NCI-H82 treated with DMSO at 0.1 percent for 48 hours (cell line): Measurements from ENCODE around the gene MIAT.
"Not testable (repeated sequence)": the region's sequence is repeated elsewhere in the genome, so short reads cannot be mapped to it uniquely, and the experiment has no call there.

ENCODE experiments used
- DNase-seq: peaks from one replicate; lab custom pipeline; 2025; ENCODE audit not compliant: unreplicated experiment; lab: John Stamatoyannopoulos, UW

Gene MIAT

DNA sequence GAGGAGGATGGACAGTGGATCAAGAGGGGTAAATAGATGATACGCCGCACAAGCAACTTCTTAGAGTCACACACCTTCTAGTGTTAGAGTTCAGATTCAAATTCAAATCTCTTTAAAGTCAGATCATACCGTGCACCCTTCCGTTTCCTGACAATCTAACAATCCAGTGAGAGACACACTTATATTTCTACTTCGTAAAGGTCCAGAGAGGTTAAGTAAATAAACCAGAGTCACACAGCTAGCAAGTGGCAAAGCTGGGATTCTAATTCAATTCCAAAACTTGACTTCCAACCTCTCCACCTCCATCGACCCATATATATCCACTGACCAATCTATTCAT, 34.0 kb downstream of the MIAT start:
- DNase-seq, result no peak

DNA sequence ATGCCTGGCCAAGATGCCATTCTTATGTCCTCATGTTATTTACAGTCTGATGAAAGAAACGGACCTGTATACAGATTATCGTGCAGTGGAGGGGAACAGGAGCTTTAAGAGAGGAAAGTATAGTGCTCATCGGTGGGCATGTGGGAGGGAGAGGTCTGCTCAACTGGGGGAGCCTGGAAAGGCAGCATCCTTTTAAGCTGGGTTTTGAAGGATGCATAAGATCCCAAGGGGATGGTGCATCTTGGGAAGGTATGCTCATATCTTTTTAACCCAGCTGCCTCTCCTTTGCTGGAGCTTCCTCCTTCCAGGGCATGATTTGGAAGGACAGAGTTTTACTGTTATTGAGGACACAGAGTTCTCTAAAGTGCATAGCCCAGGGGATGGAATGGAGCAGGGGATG, 34.8 kb downstream of the MIAT start:
- no peak for DNase-seq

DNA sequence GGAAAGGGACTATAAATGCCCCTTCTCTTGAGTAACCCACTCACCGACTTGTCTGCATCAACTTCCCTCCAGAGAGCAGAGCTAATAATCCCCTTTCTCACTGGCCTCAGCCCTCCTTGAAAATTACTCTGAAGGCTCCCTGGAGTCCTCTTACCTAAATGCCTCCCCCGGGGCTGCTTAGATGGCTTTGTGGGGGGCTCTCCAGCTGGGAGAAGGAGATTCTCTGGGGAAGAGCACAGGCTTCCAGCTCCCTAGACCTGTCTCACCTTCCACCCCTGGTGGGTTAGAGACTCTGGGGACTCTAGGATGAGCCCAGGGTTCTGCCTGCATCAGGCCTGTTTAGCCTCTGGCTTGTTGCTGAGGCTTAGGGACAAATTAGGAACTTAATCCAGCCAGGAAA, 39.8 kb downstream of the MIAT start:
- no peak for DNase-seq

DNA sequence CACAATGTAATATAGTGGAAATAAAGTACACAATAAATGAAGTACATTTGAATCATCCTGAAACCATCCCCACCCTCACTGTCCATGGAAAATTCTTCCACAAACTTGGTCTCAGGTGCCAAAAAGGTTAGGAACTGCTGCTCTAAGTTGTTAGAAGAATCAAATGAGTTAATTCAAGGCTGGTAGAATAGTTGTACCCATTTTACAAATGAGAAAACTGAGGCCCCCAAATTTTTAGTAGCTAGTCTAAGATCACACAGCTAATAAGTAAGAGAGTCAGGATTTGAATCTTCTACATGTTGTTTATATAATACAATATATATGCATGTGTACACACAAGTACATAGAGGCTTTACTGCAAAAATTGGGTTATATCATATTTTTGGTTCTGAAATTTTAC, 43.1 kb downstream of the MIAT start:
- no peak for DNase-seq

DNA sequence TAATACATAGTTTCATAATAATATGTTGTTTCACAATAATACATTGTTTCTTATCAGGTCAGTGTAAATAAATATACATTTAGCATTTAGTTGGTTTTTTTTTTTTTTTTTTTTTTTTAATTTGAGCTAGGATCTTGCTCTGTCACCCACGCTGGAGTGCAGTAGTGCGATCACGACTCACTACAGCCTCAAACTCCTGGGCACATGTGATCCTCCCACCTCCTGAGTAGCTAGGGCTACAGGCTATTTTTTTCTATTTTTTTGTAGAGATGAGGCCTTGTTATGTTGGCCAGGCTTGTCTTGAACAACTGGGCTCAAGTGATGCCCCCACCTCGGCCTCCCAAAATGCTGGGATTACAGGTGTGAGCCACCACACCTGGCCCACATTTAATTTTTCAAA, 43.5 kb downstream of the MIAT start:
- DNase-seq, result no peak

DNA sequence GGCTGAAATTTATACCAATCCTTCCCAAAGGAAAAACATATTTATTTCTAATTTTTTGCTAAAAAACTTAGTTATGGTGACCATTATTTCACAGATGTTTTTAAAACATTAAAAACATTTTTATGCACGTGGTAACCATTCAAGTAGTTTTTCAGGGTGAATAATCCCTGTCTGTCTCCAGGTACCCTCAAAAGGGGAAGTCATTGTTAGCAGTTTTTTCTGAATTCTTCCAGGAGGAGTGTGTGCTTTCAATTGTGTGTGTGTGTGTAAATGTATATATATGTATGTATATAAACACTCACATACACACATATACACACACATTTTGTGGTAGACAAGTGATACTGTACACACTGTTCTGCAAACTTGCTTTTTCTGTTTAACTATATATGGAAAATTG, 43.9 kb downstream of the MIAT start:
- no peak for DNase-seq

DNA sequence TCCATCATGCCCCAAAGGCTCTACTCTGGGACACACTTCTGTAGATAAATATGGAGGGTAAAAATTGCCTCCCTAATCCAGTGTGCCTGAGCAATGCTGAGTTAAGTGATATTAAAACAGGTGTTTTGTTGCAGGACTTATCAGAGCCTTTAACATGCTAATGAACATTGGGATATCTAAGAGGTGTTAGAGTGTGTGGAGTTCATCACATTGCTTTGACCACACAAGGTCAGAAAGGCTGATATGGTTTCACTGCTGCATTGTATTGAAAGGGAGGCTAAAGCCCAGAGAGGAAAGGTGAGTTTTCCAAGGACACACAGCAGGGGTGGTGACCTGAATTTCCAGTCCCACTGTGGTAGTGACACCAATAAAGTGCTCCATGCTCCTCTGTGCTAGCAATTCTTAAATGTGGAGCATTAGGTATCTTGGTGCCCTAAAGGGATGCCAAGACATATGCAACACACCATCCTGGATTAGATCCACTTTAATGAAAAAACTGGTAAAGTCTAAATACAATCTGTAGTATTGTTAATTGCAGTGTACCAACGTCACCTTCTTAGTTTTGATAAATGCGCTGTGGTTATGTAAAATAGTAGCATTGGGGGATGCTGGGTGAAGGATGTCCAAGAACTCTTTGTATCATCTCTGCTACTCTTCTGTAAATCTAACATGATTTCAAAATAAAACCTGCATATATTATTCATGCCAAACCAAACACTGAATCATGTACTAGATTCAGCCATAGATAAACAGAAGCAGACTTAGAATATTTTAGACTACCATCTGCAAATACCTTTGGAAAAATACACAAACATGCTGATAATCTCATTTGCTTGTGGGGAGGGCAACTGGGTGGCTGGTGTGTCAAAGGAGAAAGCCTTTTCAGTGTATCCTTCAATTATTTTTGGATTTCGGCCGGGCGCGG, 45.8 kb downstream of the MIAT start:
- DNase-seq, result no peak

DNA sequence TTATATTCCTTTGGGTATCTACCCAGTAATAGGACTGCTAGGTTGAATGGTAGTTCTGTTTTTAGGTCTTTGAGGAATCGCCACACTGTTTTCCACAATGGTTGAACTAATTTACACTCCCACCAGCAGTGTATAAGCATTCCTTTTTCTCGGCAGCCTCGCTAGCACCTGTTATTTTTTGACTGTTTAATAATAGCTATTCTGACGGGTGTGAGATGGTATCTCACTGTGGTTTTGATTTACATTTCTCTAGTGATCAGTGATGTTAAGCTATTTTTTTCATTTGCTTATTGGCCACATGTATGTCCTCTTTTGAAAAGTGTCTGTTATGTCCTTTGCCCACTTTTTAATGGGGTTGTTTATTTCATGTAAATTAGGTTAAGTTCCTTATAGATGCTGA, 48.0 kb downstream of the MIAT start:
- DNase-seq, result not testable (repeated sequence)

DNA sequence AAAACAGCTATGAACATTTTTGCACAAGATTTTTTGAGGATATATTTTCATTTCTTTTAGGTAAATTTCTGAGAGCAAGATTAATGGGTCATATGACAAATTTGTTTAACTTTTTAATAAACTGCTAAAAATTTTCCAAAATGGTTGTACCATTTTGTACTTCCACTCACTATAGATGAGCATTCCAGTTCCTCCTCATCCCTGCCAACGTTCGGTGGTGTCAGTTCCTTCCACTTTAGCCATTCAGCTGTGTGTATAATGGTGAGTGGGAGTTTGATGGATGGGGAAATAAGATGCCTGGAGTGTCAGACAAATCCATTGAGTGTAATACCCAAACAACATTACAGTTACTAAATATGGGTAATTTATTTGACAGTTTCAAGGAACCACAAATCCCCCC, 49.7 kb downstream of the MIAT start:
- no peak for DNase-seq

DNA sequence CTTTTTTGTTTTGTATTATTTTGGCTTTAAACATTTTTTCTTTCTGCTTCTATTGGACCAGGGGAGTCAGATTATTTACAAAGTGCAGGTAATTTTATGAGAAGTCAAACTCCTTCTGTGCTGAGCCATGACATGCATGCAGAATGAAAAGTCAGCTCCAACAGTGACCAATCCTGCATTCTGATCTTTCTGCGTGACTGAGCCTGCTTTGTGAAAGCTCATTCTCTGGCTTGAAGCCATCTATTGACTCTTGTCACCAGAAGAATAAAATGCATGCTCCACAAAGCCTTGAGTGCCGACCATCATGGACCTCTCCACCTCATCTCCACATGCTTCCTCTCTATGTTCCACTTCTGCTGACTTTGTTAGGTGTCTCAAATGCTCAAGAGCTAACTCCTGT, 50.2 kb downstream of the MIAT start:
- DNase-seq, result no peak

DNA sequence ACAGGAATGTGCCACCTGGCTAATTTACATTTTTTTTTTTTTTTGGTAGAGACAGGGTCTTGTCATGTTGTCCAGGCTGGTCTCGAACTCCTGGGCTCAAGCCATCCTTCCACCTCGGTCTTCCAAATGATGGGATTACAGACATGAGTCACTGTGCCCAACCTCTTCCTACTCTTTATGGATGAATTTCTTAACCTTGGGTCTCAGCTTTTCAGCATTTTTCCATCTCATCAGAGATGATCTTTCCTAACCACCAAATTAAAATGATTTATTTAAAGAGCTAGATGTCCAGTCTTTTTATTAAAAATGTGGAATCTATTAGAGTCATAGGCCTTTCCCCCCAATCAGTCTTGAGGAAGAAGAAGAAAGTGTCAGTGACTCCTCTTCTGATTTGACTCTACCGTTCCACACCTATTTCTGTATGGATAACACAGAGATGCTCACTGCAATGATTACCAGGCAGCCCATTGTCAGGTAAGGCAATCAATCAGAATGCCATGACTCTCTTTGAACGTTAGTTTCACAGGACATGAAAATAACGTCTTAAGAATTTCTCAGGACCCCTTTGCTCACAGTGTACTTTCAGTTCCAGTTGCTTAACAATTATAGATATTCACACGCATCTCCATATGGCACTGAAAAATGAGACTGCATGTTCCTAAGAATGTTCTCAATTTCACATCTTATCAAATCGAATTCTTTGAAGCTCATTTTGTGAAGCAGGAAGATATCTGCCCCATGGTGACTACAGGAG, 51.0 kb downstream of the MIAT start:
- no peak for DNase-seq

DNA sequence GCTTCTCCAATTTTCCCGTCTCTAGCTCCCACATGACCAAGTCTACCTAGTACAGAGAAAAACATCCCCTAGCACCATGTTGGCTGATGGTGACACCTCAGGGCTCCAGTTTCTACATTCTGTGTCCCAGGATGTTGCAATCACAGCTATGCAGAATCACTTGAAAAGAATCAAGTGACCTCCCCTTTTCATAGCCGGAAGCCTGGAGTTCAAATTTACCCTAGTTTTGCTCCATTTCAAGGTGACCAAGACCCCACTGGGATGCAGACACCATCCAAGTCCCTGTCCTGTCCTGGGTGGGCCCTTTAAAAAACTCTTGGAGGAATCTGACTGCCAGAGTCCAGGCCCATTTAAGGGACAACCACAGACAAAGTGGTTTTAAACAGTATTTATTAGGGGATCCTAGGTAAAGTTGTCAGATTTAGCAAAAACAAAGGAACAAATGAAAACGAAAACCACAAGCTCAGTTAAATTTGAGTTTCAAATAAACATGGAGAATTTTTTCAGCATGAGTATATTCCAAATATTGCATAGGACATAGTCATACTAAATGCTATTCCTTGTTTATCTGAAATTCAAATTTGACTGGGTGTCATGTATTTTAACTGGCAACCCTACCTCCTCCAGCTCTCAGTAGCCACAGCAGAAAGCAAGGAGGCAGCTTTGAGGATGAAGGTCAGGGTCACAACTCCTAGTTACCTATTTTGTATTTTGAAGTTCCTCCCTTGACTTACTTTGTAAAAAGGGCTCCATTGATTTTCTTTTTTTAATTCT, 52.4 kb downstream of the MIAT start:
- no peak for DNase-seq

DNA sequence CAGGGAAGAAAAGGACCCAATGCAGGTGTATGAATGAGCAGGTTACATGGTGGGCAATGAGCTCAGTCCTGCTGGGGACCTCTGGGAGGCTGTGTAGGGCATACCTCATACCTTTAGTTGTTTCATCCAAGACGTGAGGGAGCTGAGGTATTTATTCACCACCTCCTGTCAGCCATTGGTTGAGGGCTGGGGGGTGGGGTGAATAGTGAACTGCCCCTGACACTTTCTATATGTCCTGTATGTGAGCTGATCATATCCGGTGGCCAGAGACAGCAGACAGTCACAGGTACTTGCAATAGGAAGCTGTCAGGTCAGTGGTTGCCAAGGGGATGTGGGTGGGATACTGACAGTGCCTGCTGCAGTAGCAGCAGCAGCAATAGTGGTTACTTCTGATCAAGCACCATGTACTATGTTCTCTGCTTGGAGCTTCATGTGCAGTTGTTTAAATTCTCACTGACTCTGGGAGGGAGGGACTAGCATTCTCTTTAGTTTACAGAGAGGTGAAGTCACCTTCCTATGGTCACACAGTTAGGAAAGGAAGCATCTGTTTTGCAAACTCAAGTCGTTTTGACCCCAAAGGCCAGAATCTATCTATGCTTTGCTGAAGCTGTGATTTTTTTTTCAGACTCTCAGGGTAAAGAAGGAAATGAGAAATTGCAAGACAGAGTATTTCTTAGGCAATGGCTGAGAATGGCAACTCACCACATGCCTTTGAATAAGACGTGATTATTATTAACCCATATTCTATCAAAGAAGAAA, 54.0 kb downstream of the MIAT start:
- DNase-seq, result no peak

DNA sequence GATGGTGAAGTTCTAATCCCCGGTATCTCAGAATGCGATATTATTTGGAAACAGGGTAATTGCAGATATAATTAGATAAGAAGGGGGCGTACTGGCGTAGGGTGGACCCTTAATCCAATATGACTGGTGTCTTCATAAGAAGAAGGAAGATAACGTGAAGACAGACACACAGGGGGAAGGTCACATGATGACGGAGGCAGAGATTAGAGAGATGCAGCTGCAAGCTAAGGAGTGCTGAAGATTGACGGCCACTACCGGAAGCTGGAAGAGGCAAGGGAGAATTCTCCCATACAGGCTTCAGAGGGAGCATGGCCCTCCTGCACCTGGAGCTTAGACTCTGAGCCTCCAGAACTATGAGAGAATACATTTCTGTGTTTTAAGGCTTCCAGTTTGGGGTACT, 54.8 kb downstream of the MIAT start:
- no peak for DNase-seq

DNA sequence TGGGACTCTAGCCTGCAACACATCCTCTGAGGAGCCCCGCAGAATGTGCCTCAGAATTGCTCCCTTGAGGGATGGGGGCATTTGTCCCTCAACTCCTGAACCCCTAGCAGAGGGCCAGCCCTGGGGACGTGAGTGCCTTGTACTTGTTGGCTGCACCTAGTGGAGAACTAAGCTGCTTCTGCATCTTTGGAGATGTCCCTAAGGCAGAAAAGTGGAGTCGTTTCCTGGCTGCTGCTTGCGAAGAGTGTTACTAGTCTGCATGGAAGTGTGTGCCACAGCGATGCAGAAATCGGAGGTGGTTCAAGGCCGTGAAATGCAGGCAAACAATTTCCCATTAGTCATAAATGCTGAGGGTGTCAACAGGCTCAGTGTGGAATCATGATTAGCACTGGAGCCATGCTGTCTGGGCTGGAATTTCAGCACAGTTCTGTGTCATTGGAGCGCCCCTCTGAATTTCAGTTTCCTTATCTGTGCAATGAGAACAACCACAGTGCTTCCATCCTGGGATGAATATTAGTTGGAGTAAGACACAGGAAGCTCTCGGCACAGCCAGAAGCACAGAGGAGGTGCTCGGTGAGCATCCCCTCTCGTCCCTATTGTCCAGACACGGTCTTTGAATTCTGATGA, 56.5 kb downstream of the MIAT start:
- no peak for DNase-seq

DNA sequence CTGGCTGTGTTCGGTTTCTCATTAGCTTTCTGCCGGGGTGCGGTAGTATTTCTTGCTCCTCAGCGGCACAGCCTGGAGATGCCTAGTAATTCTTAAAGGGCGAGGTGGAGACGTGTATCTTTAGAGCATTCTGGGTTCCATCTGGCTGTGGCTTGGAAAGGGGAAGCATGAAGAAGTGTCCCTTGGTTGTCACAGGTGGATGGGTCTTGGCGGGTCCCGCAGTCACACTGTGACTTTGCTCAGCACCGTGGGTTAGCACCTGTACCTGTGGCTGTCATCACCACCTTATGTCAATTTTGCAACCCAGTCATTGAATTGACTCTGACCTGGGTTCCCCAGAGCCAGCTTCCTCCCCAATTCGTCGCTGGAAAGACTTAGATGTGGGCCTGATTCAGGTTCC, 57.6 kb downstream of the MIAT start:
- no peak for DNase-seq

DNA sequence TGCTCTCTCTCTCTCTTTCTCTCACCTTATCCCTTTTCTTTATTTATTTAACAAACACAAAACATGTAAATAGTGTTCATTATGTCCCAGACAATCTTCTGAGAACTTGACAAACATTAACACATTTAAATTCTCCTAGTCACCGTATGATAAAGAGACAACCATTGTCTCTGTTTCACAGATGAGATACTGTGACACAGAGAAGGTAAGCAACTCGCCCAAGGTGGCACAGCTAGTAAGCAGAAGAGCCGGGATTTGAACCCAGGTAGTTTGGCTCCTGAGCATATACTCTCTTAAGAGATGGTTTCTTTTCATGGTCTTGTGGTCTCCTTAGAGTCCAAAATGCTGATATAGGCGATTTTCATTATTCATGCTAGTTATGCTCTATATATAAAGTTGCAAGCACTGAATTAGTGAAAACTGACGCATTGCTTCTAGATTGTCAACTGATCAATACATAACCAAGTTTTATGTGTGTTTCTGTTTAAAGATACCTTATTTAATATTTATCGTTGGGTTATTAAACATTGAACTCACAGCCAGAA, 58.1 kb downstream of the MIAT start:
- no peak for DNase-seq

DNA sequence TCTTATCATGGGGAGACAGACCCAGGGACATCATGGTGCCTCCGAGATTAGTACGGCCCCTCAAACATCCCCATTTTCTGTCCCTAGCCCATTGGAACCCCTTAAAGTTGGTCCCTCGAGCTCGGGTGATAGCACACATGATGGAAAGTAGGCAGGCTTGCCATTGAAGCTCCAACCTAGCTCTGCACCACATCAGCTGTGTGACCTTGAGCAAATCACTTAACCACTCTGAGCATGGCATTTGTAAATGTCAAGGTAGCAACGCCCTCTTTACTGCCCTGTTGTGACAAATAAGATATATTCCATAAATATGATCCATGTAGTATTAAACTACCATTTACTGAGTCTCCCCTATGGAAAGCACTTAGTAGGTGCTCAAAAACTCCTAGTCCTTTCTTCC, 61.1 kb downstream of the MIAT start:
- DNase-seq, result no peak

DNA sequence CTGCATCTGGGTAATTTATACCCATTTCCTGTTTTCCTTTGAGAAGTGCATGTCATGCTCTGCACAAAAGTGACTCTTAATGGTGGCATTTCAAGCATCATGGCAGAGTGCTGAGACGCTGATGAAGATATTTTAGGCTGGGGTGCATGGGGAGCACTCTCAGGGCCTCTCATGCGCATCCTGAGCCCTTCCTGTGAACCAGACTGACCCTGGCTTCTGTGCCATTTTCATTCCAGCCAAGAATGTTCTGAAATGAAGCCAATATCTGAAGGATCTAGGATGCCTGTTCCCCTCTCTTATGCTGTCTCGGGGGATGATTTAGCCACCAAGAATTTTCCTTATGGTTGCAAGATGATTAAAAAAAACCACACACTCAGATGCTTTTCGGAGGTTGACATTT, 61.5 kb downstream of the MIAT start:
- DNase-seq, result no peak

DNA sequence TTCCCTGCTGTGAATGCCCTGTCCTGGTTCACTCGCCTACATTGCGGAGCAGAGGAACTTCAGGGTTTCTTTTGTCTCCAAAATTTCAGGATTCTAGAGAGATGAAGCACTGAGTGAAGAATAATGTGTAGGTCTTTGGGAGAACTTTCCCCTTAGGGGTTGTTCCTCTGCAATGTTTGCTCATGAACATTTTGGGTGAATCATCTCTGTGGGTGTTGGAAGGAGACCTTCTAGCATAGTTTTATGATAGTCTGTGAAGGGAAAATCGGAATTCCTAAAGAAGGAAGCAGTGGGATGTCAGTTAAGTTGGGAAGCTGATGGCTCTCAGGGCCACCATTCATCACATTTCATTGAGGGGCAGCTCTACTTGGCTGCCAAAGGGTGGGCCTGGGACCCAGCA, 64.8 kb downstream of the MIAT start:
- DNase-seq, result no peak
